AG09309 (cell line): Measurements from ENCODE around the gene ZNF581.

ENCODE experiments used
- DNase-seq: peaks from one replicate; pipeline ENCODE4 v3.0.0-alpha.2; 2010; ENCODE audit warnings: low read depth
- H3K4me3 ChIP-seq: 2 replicates; pipeline ENCODE4 v1.5.1; 2011; ENCODE audit warnings: mild to moderate bottlenecking, low read depth, low read length, moderate library complexity; ENCODE audit not compliant: control insufficient read depth
- CTCF ChIP-seq: IDR thresholded peaks from 2 replicates; pipeline ENCODE4 v1.5.1; 2011; ENCODE audit warnings: mild to moderate bottlenecking, low read depth, low read length, inconsistent platforms; ENCODE audit not compliant: insufficient read depth, control insufficient read depth; ENCODE audit errors: missing control alignments

Gene ZNF581

GRCh38 chr19:55611300-55611982 lies 32.0 kb upstream of the ZNF581 start:
- H3K4me3 ChIP-seq = no peak overlapping the region
- TF ChIP-seq CTCF = no peak
- no peak for DNase-seq

- no peak for DNase-seq
- H3K4me3 ChIP-seq = no peak overlapping the region
Measured at GRCh38 chr19:55611983-55612645, 31.3 kb upstream of the ZNF581 start.

GRCh38 chr19:55613396-55613795 lies 30.1 kb upstream of the ZNF581 start:
- no peak for TF ChIP-seq CTCF
- H3K4me3 ChIP-seq = no peak overlapping the region
- no peak for DNase-seq

More at GRCh38 chr19:55611983-55612645, 31.3 kb upstream of the ZNF581 start:
- no peak for TF ChIP-seq CTCF

- H3K4me3 ChIP-seq = no peak overlapping the region
- no peak for DNase-seq
- TF ChIP-seq CTCF = no peak
Measured at GRCh38 chr19:55613930-55614710, 29.3 kb upstream of the ZNF581 start.

GRCh38 chr19:55614711-55615542 lies 28.5 kb upstream of the ZNF581 start:
- no peak for DNase-seq
- no peak for TF ChIP-seq CTCF
- H3K4me3 ChIP-seq = no peak overlapping the region

GRCh38 chr19:55615543-55616394 lies 27.7 kb upstream of the ZNF581 start:
- DNase-seq = no peak
- no peak overlapping the region for H3K4me3 ChIP-seq
- no peak for TF ChIP-seq CTCF
